Neutrophil (primary cell): ENCODE data around the gene R3HDM4.
A peak's percentile ranks its signal among the peaks of the same experiment; 100 is the strongest.

Experiments
- H3K27ac ChIP-seq: fragments of 200-600 bp; sonication (generic); 2 replicates; pipeline ENCODE4 v1.5.1; 2016; ENCODE audit warnings: mild to moderate bottlenecking, moderate library complexity
- H3K27me3 ChIP-seq: fragments of 200-600 bp; sonication (generic); 2 replicates; pipeline ENCODE4 v1.6.0; 2016; ENCODE audit warnings: mild to moderate bottlenecking
- H3K36me3 ChIP-seq: fragments of 200-600 bp; sonication (generic); 2 replicates; pipeline ENCODE4 v1.5.1; 2017
- H3K4me1 ChIP-seq, 2 experiments: fragments of 200-600 bp in 1 of 2; sonication (generic) in 1 of 2; 1 replicate in 1 of 2; 2 replicates in 1 of 2; pipeline versions ENCODE4 v1.5.1 to v1.6.1; 2013 to 2016; ENCODE audit warnings: low read depth in 1 of 2, low read length in 1 of 2, mild to moderate bottlenecking in 1 of 2, moderate library complexity in 1 of 2; ENCODE audit not compliant: control insufficient read depth in 1 of 2, insufficient read depth in 1 of 2
- H3K4me3 ChIP-seq, 2 experiments: fragments of 200-600 bp in 1 of 2; sonication (generic) in 1 of 2; 1 replicate in 1 of 2; 2 replicates in 1 of 2; pipeline ENCODE4 v1.5.1; 2013 to 2016; ENCODE audit warnings: low read depth in 1 of 2, low read length in 1 of 2, mild to moderate bottlenecking in 1 of 2, moderate library complexity in 1 of 2
- H3K9me3 ChIP-seq: fragments of 200-600 bp; sonication (generic); 2 replicates; pipeline ENCODE4 v1.5.1; 2016
- TF ChIP-seq, protein P1 (sequence below): fragments of 200-600 bp; sonication (generic); IDR thresholded peaks from 2 replicates; pipeline ENCODE4 v1.5.1; 2016; ENCODE audit warnings: antibody characterized with exemption

R3HDM4 gene

DNA sequence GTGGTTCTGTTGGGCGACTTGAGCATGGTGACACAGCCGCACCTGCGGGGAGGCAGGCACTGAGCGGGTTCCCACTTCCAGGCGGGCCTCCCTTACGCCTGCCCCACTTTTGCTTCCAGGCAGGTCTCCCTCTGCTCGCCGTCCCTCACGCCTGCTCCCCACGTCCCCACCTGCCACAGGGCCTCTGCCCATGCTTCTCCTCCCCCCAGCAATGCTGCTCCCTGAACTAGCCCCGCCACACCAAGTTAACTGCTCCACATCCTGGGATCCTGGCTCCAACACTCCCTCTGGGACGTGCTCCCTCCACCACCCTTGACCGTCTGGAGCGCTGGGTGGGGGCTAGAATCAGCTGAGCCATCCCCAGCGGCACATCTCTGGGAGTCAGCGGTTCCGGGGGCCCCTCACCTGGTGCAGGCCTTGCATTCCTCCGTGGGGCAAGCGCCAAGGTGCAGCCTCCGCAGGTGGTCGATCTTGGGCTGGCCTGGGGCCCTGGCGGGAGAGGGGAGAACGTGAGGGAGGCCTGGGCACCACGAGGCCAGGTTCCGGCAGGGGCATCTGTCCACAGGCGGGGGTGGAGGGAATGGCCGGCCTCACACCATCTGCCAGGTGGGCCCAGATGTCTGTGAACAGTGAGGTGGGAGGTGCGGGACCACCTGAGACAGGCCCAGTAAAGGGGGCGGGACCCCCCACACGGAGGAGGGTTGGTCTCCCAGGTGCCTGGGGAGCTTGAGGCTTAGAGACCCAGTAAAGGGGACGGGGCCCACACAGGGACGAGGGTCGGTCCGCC, 44.4 kb downstream of the R3HDM4 start:
- H3K4me1 ChIP-seq, result peaks cover 14 to 17% of the 10 kb centered on the region in 2 experiments
- H3K27me3 ChIP-seq, result no peaks in the 10 kb centered on the region
- no peak overlapping the region for H3K4me3 ChIP-seq
- no peaks in the 10 kb centered on the region for H3K9me3 ChIP-seq
- H3K27ac ChIP-seq, result no peak overlapping the region
- TF ChIP-seq, protein P1, sequence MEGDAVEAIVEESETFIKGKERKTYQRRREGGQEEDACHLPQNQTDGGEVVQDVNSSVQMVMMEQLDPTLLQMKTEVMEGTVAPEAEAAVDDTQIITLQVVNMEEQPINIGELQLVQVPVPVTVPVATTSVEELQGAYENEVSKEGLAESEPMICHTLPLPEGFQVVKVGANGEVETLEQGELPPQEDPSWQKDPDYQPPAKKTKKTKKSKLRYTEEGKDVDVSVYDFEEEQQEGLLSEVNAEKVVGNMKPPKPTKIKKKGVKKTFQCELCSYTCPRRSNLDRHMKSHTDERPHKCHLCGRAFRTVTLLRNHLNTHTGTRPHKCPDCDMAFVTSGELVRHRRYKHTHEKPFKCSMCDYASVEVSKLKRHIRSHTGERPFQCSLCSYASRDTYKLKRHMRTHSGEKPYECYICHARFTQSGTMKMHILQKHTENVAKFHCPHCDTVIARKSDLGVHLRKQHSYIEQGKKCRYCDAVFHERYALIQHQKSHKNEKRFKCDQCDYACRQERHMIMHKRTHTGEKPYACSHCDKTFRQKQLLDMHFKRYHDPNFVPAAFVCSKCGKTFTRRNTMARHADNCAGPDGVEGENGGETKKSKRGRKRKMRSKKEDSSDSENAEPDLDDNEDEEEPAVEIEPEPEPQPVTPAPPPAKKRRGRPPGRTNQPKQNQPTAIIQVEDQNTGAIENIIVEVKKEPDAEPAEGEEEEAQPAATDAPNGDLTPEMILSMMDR, result no peak
- H3K36me3 ChIP-seq, result peaks cover 51% of the 10 kb centered on the region

- Histone ChIP-seq H3K9me3 (no peaks in the 10 kb centered on the region), H3K4me3 (no peak overlapping the region), H3K4me1 (peaks cover 21 to 24% of the 10 kb centered on the region in 2 experiments), H3K27ac (no peak overlapping the region), H3K36me3 (peaks cover 48% of the 10 kb centered on the region), H3K27me3 (no peaks in the 10 kb centered on the region)
- TF ChIP-seq, protein P1, result no peak
Measured at GRCh38 chr19:867855-868457, 45.1 kb downstream of the R3HDM4 start.

DNA sequence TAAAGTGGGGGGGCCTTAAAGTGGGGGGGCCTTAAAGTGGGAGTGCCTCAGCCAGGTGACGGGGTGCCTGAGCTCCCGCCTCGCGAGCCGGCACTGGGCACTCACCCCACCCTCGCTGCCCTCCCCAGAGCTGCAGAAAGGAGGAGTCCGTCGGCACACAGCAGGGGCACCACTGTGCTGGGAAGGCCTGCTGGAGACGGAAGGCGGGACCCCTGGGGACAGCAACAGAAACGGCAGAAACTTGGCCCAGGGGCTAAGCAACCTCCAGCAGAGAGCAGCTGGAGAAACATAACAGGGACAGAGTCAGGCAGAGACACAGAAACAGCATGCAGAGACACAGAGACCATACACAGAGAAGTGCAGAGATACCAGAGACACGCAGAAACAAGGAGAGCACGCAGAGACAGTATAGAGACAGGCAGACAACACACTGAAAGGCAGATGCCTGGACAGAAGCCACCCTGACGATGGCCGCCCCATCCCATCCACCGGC, 45.7 kb downstream of the R3HDM4 start:
- H3K27ac ChIP-seq, result no peak overlapping the region

DNA sequence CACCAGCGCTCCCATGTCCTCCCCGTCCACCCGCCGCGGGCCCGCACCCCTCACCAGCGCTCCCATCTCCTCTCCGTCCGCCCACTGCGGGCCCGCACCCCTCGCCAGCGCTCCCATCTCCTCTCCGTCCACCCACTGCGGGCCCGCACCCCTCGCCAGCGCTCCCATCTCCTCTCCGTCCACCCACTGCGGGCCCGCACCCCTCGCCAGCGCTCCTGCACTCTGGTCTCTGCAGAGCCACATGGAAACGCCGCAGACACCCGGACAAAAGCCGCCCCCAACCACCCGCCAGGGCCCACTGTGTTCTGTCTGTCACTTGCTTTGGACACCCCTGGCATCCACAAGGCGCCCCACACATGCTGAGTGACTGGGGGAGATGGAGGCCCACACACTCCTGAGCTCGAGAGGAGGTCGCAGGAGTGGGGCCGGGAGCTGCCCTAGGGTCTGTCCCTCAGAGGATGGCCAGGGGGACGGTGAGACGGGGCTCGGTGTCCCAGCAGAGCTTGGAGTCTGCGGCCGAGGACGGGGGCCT, 46.2 kb downstream of the R3HDM4 start:
- H3K4me1 ChIP-seq, result peaks cover 21 to 25% of the 10 kb centered on the region in 2 experiments
- H3K27ac ChIP-seq, result no peak overlapping the region
- H3K4me3 ChIP-seq, result no peak overlapping the region
- H3K9me3 ChIP-seq, result no peaks in the 10 kb centered on the region
- H3K27me3 ChIP-seq, result peaks cover 10% of the 10 kb centered on the region
- H3K36me3 ChIP-seq, result peaks cover 48% of the 10 kb centered on the region
- TF ChIP-seq, protein P1, result no peak

More for the DNA sequence above, 45.7 kb downstream of the R3HDM4 start:
- H3K9me3 ChIP-seq, result no peaks in the 10 kb centered on the region
- H3K4me3 ChIP-seq, result no peak overlapping the region
- TF ChIP-seq, protein P1, result no peak
- peaks cover 25 to 26% of the 10 kb centered on the region in 2 experiments for H3K4me1 ChIP-seq
- H3K27me3 ChIP-seq, result peaks cover 5% of the 10 kb centered on the region
- H3K36me3 ChIP-seq, result peaks cover 48% of the 10 kb centered on the region

DNA sequence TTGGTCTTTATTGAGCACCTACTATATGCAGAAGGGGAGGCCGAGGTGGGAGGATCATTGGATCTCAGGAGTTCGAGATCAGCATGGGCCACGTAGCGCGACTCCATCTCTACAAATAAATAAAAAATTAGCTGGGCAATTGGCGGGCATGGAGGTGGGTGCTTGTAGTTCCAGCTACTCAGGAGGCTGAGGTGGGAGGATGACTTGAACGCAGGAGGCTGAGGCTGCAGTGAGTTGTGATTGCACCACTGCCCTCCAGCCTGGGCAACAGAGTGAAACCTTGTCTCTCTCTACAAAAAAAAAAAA, 49.8 kb downstream of the R3HDM4 start:
- H3K27me3 ChIP-seq, result peaks cover 38% of the 10 kb centered on the region
- peaks cover 15% of the 10 kb centered on the region for H3K36me3 ChIP-seq
- peak overlapping the region; percentile 88 for H3K27ac ChIP-seq
- peaks cover 48 to 57% of the 10 kb centered on the region in 2 experiments for H3K4me1 ChIP-seq
- H3K4me3 ChIP-seq, result peak overlapping the region; percentile 45 to 56
- TF ChIP-seq, protein P1, result no peak
- no peaks in the 10 kb centered on the region for H3K9me3 ChIP-seq
